HG03039 (cell line): ENCODE results near the gene PRKCQ.
A peak's percentile ranks its signal among the peaks of the same experiment; 100 is the strongest.
"Not testable (repeated sequence)": the region's sequence is repeated elsewhere in the genome, so short reads cannot be mapped to it uniquely, and the experiment has no call there.

Experiments
- ATAC-seq: cut with Tn5 transposase; IDR thresholded peaks from one replicate; pipeline ENCODE4 v1.9.1; 2021; ENCODE audit warnings: mild to moderate bottlenecking, moderate library complexity; ENCODE audit not compliant: unreplicated experiment

The PRKCQ gene

DNA sequence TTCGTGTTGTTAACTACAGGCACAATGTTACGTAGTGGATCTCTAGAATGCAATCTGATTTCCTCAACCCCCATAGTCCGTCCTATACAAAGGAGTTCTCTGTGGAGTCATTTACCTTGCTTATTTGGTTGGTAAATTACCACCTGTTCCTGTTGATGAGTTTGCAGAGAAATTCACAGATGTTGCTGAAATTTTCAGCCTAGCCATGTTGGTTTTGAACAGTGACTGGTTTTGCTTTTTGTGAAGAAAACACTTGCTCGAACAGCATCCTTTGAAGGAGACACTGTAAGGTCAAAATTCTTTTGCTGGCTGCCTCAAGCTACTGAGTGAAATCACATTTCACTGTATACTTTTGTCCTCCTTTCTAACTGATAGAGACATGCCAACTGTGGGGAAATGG, 15.4 kb upstream of the PRKCQ start:
- no peak for ATAC-seq

DNA sequence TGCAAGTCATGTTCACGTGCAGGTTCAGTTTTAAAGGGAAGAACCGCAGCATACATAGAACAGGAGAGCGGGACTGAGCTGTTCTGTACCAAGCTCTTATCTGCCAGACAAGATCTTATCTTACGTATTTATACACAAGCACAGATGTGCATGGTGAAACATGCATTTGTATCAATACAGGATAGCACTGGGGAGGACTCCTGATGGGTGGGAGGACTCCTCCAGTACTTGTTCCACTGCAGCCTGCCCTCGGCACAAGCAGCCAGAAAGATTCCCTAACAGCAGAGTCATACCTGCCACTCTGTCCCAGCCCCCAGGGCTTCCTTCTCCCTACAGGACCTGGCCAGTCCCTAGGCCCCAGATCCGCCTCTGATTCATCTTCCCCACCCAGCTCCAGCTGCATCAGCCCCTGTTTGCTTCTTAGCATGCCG, 13.2 kb upstream of the PRKCQ start:
- ATAC-seq = no peak

DNA sequence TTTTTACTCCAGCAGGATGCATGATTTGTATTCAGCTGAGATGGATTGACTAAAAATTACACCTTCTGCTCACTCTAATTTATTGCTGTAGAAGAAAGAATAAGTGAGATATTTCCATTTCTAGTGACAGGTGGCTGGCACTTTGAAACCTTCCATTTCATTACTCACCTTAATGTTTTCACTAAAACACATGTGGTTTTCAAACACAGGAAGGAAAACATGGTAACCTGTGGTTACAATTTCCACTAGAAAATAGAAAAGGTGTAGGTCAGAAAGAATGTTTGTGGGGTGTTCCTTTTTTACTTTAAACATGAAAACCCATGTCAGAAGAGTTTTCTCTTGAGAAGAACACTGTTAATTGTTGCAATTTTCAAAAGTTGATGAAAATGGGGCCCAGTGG, 12.0 kb upstream of the PRKCQ start:
- no peak for ATAC-seq

DNA sequence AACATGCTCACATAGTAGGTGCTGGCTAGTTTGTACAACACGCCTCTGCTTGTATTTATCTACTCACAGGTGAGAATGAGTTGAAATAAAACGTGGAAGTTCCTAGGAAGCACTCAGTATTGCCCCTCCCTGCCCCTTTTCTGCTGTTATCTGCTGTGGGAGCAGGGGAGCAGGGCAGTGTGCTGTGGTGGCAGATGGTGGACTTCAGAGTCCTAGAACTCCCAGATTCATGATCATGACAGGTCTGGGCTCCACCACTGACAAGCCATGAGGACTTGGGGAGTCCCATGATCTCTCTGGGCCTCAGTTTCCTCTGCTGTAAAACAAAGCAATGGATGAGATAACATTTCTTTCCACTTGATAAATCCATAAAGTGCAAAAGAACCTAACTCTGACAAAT, 11.6 kb upstream of the PRKCQ start:
- no peak for ATAC-seq

DNA sequence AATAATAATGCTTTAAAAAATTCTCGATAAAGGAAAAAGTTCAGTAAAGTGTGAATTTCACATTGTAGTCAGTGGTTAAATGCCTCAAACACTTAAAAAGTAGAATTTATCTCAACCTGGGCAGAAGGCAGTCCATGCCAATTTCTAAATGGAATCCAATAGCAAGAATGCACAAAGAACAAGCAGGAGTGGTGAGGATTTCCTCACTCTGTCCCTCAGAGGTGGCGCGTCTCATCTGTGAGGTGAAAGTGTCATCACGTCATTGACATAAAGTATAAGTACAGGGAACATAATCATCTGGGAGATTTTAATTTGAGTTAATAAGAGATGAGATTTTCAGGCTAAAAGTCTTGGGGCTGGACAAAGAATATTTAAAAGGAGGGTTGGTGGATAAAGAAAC, 10.0 kb upstream of the PRKCQ start:
- ATAC-seq = no peak

DNA sequence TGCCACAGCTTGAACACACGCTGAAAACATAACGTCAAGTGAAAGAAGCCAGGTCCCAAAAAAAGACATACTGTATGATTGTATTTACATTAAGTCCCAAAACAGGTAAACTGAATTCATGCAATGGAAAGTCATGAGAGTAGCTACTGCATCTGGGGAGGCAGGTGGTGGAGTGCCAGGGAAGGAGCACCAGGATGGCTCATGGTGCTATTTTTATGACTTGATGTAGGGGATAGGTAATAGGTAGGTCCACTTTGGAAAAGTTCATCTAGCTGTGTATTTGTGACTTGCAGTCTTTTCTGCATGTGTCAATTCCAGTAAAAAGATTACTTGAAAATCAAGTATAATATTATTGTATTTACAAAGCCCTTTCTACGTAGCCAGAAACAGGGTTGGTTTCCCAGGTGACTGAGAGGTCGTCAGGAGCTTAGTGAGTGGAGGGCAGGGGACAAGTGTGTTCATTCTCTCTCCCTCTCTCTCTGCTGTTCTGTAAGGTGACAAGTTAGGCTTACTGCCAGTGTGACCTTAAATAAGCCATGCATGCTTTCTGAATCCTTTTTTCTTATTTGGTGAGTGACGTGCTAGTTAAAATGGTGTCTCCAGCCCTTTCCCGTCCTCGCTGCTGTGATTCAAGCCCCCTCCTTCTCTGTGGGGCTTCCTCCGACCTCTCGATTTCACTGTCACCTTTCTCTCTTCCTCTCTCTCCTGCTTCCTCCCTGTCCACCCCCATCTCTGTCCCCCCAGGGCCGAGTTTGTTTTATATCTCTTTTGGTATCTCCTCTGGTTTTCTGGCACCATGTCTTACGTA, 9.4 kb upstream of the PRKCQ start:
- no peak for ATAC-seq

DNA sequence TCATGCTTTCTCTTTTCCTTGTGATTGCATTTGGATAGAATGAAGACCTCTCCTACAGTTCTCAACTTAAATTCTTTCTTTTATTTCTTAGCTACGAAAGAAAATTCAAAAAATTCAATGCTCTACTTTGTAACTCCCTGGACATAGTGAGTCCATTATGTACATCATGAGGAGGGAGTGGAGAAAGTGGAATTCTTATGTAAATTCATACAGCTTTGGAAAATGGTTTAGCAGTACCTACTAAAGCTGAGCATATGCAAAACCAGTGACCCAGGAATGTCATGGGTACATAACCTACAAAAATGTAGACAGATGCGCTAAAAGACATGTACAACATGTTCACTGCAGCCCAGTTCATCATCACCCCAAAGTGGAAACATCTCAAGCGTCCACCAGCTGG, 8.8 kb upstream of the PRKCQ start:
- no peak for ATAC-seq

DNA sequence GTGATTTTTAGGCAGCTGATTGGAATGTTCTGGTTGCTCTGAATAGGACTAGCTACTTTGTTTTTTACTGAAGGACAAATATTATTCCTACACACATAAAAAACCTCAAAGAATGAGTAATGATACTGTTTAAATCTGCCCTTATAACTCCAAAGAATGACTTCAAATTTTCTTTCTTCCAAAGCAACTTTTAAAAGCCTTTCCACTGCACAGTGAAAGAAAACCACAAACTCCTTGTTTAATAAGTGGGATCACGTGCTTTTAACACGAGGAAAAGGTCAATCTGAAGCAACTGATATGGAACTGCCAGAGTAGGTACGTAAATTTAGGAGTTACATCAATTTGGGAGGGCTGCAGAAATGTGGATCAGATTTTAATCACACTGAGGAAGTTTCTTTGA, 8.0 kb upstream of the PRKCQ start:
- ATAC-seq = no peak

DNA sequence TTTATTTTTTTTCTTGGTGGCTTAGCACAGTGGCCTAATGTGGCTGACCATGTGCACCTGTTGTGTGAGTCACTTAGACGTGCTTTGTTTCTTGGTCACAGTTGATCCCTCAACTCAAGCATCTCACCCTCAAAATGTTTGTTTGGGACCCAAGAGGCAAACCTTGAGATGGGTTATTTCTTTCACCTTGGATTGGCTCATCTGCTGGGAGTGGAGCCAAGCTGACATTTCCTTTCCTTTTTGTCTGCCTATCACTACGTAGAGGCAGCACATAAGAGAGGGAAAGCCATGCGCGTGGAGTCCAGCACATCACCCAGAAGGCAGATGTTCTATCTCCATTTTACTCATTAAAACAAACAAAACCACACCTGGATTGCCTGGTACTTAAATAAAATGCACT, 6.4 kb upstream of the PRKCQ start:
- no peak for ATAC-seq

DNA sequence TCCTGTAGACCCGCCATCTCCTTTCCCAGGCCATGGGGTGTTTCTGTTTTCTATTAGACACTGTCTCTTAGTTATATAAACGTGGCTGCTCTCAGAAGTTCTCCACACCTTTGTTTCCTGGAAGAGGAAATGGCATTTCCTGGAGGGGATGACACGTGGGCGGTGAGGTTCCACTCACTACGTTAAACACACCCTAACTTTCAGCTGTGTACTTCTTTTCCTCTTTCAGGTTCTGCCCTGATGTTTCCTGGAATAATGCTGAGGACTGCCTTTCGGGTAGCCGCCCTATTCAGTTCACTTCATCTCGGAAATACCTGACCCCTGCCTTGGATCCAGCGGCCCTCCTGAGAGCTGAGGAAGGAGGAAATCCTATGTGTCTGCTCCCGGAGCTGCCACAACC, 3.4 kb upstream of the PRKCQ start:
- ATAC-seq = no peak

DNA sequence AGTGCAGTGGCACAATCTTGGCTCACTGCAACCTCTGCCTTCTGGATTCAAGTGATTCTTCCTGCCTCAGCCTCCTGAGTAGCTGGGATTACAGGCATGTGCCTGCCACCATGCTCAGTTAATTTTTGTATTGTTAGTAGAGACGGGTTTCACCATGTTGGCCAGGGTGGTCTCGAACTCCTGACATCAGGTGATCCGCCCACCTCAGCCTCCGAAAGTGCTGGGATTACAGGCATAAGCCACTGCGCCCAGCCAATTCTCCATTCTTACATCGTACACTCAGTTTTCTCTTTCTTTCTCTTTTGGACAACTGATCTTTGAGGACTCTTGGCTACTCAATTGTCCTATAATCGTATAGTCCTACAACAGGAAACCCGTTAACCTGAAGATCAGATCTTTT, 2.8 kb upstream of the PRKCQ start:
- ATAC-seq = not testable (repeated sequence)

DNA sequence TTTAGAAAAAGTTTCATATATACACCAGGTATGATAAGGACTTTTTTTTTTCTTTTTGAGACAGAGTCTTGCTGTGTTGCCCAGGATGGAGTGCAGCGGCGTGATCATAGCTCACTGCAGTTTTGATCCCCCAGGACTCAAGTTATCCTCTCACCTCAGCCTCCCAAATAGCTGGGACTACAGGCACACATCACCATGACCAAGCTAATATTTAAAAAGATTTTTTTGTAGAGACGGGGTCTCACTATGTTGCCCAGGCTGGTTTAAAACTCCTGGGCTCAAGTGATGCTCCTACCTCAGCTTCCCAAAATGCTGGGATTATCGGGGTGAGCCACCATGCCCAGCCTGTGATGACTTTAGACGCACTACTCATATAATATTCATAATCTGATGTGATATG, 2.2 kb upstream of the PRKCQ start:
- no peak for ATAC-seq

DNA sequence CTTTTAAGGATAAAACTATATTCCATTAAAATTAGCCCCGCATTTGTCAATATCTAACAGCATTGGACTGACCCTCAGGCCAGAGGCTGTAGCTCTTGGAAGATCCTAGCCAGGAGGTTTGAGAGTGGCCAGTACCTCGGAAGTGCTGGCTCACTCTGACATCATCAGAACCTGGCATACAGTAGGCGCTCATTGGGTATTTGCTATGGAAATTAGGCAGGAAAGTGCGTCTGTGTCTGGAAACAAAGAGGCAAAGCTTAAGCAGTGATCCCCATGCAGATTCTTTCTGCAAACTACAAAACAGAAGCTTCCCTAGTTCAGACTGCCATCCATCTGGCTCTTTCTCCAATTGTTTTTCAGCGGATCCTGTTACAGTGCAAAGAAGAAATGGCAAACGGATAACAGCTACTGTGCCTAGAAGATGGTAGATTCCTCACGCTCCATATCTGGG, 1.7 kb upstream of the PRKCQ start:
- ATAC-seq = no peak

DNA sequence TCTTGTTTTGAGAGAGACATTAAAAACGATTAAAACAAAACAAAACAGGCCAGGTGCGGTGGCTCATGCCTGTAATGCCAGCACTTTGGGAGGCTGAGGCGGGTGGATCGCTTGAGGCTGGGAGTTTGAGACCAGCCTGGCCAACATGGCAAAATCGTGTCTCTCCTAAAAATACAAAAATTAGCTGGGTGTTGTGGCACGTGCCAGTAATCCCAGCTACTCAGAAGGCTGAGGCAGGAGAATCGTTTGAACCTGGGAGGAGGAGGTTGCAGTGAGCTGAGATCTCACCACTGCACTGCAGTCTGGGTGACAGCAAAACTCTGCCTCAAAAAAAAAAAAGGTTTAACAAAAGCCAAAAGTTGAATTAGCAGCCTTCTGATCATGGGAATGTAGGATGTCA, 1.1 kb upstream of the PRKCQ start:
- not testable (repeated sequence) for ATAC-seq

DNA sequence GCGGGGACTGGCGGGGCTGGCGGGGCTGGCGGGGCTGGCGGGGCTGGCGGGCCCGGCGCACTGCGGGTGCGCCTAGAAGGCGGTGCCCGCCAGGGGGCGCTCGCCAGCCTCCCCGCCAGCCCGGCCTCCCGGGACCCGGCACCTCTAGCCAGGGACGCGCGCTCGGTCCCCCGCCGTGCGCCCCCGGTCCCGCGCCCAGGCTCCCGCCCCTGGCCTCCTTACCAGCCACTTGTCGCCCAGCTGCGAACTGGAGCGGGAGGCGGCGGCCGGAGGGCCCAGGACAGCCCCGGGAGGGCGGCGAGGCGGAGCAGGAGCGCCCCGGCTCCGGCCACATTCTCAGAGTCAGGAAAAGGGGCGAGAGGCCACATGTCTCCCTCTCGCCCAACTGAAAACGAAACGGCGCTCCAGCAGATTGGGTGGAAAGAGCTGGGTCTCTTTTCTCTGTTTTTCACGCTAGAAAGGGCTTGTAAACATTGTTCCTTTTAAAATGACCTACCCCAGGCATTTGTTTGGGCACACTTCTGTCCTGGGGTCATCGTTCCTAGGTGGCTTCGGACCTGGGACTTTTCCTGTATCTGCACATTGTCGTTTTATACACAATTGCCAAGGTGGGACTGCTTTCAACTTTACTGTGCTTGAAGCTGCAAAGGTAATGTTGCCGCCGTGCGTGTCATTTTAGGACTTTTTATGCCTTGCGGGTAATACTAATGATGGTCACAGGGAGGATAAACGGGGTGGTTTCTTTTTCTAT, 378 bp upstream of the PRKCQ start:
- ATAC-seq = peak; percentile 92

DNA sequence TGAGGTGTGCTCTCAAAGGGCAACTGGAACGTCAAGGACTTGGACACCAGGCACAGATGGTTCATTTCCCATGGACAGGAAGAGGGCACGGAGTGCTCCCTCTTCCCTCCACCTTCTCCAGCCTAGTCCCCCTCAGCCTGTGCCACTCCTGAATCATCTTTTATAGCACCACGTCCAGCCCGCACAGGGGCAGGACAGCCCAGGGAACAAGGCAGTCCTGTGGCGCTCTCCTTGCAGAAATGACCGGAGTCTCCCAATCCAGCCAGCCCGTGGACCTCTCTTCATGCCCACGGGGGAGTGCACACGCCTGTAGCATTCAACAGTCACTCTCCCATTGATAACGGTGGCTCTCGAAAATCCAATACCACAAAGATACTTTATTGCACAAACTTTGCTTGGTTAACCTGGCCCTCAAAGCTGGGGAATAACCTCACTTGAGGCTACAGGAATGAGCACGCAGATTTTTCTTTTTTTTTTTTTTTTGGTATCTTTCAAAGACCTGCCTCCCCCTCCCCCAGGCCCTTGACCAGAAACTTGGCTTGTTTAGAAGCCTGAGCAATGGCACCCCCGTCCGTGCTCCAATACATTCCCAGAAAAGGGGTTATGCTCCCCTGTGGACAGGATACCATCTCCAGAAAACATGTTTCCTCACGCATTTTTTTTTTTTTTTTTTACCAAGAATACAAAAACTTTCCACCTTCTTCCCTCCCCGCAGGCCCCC, 733 bp downstream of the PRKCQ start:
- no peak for ATAC-seq

DNA sequence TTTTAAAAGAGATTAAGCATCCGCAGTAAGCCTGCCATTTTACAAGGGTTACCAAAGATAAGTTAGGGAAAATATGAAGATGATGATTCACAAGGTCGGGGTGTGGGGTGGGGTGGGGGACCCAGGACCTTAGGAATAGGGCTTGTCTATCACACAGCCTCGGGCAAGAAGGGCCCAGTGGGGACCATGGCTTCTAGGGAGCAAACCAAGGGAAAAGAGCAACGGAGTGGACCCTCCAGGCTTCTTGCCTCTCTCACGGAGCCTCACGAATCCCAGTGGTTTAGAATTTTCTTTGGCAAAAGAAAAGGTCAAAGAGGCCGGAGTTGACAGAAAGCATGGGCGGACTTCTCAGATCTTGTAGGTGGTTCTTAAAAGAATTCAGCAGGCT, 1.3 kb downstream of the PRKCQ start:
- no peak for ATAC-seq

DNA sequence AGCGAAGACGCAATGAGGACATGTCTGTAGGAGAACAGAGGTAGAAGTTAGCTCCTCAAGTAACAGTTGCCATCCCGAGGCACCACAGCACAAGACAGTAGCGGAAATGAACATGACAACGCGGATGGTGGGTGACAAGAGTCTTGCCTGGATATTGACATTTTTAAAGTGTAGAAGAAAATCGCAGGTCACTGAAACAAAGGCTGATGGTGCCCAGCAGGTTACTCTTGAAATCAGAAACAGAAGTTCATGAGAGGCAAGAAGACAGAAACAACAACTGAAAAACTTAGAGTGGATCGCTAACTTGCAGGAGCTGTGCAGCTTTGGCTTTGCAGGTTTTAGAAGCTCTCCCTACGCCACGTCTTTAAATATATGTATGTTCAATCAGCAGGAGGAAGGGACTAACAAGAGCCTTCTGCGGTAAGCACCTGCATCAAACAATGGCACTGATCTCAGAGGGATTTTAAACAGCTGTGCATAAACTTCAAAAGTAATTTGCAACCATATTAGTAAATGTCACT, 1.8 kb downstream of the PRKCQ start:
- ATAC-seq = no peak

DNA sequence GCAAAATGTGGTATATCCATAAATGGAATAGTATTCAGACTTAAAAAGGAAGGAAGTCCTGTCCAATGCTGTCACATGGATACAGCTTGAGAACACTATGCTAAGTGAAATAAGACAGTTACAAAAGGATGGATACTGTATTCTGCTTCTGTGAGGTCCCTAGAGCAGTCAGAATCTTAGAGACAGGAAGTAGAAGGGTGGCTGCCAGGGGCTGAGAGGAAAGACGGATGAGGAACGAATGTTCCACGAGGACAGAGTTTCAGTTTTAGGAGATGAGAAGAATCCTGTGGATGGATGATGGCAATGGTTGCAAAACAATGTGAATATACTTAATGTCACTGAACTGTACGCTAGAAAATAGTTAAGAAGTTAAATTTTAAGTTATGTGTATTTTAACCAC, 3.8 kb downstream of the PRKCQ start:
- no peak for ATAC-seq

DNA sequence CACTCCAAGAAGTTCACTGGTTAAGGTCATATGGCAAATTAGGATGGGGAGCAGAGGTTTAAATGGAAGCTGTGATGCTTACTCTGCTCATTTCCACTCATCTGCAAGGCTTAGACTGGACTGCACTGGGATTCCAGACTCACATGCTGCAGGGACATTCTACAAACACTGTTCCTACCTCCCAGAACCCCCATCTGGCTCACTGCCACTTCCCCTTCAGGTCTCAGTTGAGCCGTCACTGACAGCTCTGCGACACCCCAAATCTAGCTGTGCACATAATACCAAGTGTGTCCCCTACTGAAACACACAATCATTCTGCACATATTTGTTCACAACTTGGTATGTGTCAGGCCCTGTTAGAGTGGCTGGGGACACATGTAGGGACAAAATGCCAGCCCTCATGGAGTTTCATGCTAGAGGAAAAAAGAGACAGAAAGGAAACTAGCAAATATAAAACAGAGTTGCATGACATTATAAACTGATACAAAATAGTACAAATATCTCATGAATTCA, 5.4 kb downstream of the PRKCQ start:
- ATAC-seq = no peak

DNA sequence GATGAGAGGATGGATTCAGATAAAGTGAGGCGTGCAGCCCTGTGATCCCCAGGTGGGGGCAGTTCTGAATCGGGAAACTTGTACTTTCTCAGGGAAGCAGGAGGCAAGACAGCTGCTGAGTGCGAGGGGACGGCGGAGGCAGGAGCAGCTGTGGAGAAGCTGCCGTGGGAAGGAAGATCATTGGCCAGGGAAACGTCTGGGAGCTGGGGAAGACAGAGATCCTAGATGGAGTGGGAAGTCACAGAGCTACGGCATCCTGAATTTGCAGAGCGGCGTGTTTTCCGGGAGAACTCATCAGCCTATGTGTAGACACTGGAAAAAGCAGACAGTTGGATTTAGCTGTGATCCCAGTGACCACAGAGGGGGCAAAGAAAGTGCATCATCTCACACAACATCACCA, 9.2 kb downstream of the PRKCQ start:
- no peak for ATAC-seq
